GM21717 (cell line): ENCODE results near the gene KCNQ2.

Experiments used
- ATAC-seq: cut with Tn5 transposase; IDR thresholded peaks from one replicate; pipeline ENCODE4 v1.9.1; 2021; ENCODE audit warnings: mild to moderate bottlenecking, moderate library complexity; ENCODE audit not compliant: unreplicated experiment

The KCNQ2 gene

GRCh38 chr20:63435552-63435951 lies 36.9 kb downstream of the KCNQ2 start:
- ATAC-seq: no peak

- no peak for ATAC-seq
These were observed 37.7 kb downstream of the KCNQ2 start for GRCh38 chr20:63434599-63435378.

GRCh38 chr20:63433756-63434531 lies 38.5 kb downstream of the KCNQ2 start:
- no peak for ATAC-seq

- ATAC-seq: no peak
These were observed 39.1 kb downstream of the KCNQ2 start for GRCh38 chr20:63433351-63433750.

GRCh38 chr20:63432577-63433325 lies 39.7 kb downstream of the KCNQ2 start:
- ATAC-seq: no peak

GRCh38 chr20:63431944-63432343 lies 40.5 kb downstream of the KCNQ2 start:
- no peak for ATAC-seq

GRCh38 chr20:63430891-63431290 lies 41.6 kb downstream of the KCNQ2 start:
- ATAC-seq: no peak

- no peak for ATAC-seq
These were observed 42.5 kb downstream of the KCNQ2 start for GRCh38 chr20:63429992-63430391.

GRCh38 chr20:63428906-63429575 lies 43.4 kb downstream of the KCNQ2 start:
- ATAC-seq: no peak

GRCh38 chr20:63427724-63428330 lies 44.6 kb downstream of the KCNQ2 start:
- no peak for ATAC-seq

GRCh38 chr20:63427206-63427605 lies 45.2 kb downstream of the KCNQ2 start:
- ATAC-seq: no peak

GRCh38 chr20:63425846-63426485 lies 46.5 kb downstream of the KCNQ2 start:
- no peak for ATAC-seq

- ATAC-seq: no peak
These were observed 47.8 kb downstream of the KCNQ2 start for GRCh38 chr20:63424613-63425012.

- ATAC-seq: no peak
These were observed 48.7 kb downstream of the KCNQ2 start for GRCh38 chr20:63423751-63424150.

GRCh38 chr20:63422653-63423052 lies 49.8 kb downstream of the KCNQ2 start:
- no peak for ATAC-seq

GRCh38 chr20:63421913-63422312 lies 50.5 kb downstream of the KCNQ2 start:
- no peak for ATAC-seq

- no peak for ATAC-seq
These were observed 51.3 kb downstream of the KCNQ2 start for GRCh38 chr20:63421094-63421692.

GRCh38 chr20:63420359-63421093 lies 51.9 kb downstream of the KCNQ2 start:
- no peak for ATAC-seq

- ATAC-seq: no peak
These were observed 53.2 kb downstream of the KCNQ2 start for GRCh38 chr20:63419299-63419698.
